H54 (cell line): ENCODE data around the gene AQP2.

Experiments
- DNase-seq: peaks from one replicate; pipeline ENCODE4 v3.0.0; 2011; ENCODE audit warnings: low spot score, mixed read lengths; ENCODE audit not compliant: insufficient read length
- FAIRE-seq: peaks from 3 replicates; lab custom pipeline; 2011; peaks lifted over from hg19 to GRCh38; lab: Jason Lieb, UNC
- POLR2A ChIP-seq: IDR thresholded peaks from 2 replicates; pipeline ENCODE4 v1.6.1; 2011; ENCODE audit warnings: low read depth, mild to moderate bottlenecking, low read length

Gene AQP2

GRCh38 chr12:49969651-49970429 is 19.3 kb downstream of the AQP2 start:
- no peak for FAIRE-seq
- DNase-seq, result no peak
- no peak for TF ChIP-seq POLR2A

DNA sequence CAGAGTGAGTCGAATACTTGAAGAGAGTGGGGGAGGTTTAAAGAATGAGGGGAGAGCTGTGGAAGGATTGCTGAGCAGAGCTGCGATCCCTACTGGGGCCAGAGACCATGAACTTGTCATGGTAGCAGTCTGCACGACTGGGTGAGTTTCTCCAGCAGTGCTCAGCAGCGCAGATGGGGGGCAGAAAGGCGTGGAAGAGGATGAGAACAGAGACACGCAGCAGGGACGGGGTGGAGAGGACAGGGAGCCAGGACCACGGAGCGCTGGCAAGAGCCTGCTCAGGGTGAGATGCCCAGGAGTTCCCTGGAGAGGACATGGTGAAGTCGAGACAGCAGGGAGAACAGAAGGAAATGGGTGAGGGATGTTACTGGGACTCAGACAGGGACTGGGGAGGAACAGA is 20.1 kb downstream of the AQP2 start:
- no peak for DNase-seq
- FAIRE-seq, result no peak
- no peak for TF ChIP-seq POLR2A

DNA sequence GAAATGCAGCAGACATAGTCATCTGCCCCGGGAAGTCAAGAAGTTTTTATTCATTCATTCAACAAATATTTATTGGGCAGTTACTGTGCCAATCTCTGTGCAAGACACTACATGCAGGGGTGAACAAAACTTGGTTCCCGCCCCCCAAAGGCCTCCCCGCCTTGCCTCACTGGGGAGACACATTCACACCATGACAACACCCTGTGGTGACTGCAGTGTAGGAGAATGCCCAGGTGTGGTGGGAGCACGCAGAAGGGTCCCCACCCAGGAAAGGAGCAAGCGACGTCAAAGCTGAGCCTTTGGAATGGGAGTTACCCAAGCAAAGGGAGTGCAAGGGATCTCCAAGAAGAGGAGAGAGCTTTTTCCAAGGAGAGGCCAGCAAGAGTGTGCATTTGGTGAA is 20.6 kb downstream of the AQP2 start:
- TF ChIP-seq POLR2A, result no peak
- FAIRE-seq (no peak), DNase-seq (no peak)

DNA sequence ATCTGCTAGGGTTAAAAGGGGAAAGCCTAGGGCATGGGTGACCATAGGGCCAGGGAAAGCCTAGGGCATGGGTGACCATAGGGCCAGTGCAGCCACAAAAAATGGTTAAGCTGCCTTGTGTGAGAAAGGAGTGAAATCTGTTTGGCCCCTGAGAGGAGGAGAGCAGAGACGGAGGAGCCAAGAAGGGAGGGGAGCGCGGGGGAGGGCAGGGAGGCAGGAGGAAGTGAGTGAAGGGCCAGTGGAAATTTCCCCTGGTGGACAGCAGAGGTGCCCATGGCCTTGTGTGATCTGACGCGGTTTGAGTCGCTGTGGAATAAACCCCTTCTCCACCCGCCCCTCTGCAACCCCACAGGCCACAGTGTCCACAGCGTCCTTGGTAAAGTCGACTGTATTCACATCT is 21.6 kb downstream of the AQP2 start:
- FAIRE-seq, result no peak
- DNase-seq, result no peak
- no peak for TF ChIP-seq POLR2A

GRCh38 chr12:49972641-49973360 is 22.3 kb downstream of the AQP2 start, which contains the start of gene AQP6:
AQP6 (plus strand) TSS chr12:49972947; CDS start chr12:49973174, 227 bp downstream.
- no peak for TF ChIP-seq POLR2A
- no peak for FAIRE-seq
- DNase-seq, result no peak

GRCh38 chr12:49973361-49973830 is 22.9 kb downstream of the AQP2 start:
- FAIRE-seq (no peak), DNase-seq (no peak)
- no peak for TF ChIP-seq POLR2A

DNA sequence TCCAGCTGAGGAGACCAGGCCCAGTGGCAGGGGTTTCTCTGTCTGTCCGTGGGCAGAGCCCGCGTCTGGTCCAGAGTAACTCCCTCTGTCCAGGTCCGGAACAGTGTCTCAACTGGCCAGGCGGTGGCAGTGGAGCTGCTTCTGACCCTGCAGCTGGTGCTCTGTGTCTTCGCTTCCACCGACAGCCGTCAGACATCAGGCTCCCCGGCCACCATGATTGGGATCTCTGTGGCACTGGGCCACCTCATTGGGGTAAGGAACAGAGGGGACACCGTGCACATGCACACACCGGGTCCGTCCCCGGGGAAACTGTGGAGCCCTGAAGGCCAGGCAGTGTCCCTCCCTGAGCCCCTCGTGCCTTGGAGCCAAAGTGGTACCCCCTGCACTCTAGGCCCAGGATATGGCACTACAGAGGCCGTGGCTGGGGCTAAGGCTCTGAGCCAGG is 23.7 kb downstream of the AQP2 start:
- TF ChIP-seq POLR2A, result no peak
- no peak for FAIRE-seq
- no peak for DNase-seq

DNA sequence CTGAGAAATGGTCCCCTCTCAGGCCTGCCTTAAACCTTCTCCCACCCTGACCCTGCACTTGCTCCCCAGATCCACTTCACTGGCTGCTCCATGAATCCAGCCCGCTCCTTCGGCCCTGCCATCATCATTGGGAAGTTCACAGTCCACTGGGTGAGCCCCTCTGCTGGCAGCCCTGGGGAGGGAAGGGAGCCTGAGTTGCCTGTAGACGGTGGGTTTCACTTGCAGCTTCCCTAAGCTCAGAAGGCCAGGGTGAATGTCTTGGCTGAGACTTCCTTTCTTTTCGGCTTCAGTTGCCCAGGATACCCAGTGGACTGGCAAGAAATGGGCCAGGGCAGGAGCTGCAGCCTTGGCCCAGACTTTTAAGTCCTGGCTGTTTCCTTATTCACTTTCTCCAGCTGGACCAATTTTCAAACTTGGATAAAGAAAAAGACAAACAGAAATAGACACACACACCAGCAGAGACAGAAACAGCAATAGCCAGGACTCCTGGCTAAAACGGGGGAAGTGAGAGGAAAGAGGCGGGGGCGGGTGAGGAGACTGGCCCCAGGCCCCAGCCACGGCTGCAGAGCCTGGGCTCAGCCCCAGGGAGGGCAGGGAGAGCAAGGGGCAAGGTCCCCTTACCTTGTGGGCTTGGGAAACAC is 24.3 kb downstream of the AQP2 start:
- no peak for FAIRE-seq
- DNase-seq, result no peak
- TF ChIP-seq POLR2A, result no peak

- DNase-seq (no peak), FAIRE-seq (no peak)
- TF ChIP-seq POLR2A, result no peak
Observed at GRCh38 chr12:49975318-49975761, 24.8 kb downstream of the AQP2 start.

GRCh38 chr12:49976557-49976956 is 26.0 kb downstream of the AQP2 start:
- no peak for DNase-seq
- no peak for TF ChIP-seq POLR2A
- FAIRE-seq, result no peak

DNA sequence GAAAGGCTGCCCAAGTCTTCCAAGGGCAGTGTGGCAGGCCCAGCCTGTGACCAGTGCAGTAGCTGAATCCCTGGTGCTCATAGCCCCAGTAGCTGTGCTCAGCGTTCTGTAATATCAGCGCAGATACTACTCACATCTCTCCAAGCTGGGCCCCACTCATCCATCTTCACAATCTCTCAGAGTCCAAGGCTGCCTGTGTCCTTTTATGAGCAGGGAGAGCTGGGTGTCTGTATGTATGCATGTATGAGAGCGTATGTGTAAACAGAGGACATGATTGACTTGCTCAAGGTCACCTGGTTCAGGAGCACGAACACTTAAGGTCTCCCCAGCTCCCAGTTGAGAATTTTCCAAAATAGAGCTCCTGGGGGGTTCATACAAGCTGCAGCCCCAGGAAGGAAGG is 27.6 kb downstream of the AQP2 start:
- FAIRE-seq (no peak), DNase-seq (no peak)
- TF ChIP-seq POLR2A, result no peak

DNA sequence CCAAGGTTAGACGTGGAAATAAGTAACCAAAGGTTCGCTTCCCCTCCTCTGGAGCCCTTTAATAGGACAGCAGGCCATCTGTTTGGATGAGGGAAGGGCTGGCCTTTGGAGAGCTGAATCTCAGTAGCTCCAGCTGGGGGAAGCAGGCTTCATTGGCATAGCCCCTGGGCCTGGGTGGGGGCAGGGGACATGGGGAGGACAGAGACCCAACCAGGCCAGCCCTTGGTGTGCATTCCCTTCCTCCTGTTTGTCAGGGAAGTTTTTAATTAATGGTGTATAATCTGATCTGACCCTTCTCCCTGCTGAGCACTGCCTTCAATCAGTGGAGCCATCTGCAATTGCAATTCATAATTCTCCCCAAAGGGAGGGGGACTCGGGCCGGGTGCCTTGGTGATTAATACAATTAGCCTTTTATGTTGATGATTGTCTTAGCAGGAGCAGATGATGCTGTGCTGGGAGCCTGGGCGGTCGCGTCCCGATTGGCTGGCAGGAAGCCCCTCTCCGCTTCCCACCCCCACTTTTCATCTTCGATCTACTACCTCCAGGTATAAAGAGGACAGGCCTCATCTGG is 28.6 kb downstream of the AQP2 start:
- DNase-seq, result no peak
- no peak for FAIRE-seq
- no peak for TF ChIP-seq POLR2A

- FAIRE-seq (no peak), DNase-seq (no peak)
- no peak for TF ChIP-seq POLR2A
Observed at GRCh38 chr12:49979791-49980190, 29.3 kb downstream of the AQP2 start.
